ENCODE data around the gene PDAP1. TPM values are rescaled to one million over a fixed set of nuclear protein-coding genes. Genes with fewer than 3 reads are reported as not detected.

Gene PDAP1
- total and polyA plus RNA-seq, 9 of the 15 experiments (the other 6 are each of a cell fraction or from before 2014, with no cell fraction given) = 10.2 to 315 (median 129) TPM

- TF ChIP-seq, protein P1, sequence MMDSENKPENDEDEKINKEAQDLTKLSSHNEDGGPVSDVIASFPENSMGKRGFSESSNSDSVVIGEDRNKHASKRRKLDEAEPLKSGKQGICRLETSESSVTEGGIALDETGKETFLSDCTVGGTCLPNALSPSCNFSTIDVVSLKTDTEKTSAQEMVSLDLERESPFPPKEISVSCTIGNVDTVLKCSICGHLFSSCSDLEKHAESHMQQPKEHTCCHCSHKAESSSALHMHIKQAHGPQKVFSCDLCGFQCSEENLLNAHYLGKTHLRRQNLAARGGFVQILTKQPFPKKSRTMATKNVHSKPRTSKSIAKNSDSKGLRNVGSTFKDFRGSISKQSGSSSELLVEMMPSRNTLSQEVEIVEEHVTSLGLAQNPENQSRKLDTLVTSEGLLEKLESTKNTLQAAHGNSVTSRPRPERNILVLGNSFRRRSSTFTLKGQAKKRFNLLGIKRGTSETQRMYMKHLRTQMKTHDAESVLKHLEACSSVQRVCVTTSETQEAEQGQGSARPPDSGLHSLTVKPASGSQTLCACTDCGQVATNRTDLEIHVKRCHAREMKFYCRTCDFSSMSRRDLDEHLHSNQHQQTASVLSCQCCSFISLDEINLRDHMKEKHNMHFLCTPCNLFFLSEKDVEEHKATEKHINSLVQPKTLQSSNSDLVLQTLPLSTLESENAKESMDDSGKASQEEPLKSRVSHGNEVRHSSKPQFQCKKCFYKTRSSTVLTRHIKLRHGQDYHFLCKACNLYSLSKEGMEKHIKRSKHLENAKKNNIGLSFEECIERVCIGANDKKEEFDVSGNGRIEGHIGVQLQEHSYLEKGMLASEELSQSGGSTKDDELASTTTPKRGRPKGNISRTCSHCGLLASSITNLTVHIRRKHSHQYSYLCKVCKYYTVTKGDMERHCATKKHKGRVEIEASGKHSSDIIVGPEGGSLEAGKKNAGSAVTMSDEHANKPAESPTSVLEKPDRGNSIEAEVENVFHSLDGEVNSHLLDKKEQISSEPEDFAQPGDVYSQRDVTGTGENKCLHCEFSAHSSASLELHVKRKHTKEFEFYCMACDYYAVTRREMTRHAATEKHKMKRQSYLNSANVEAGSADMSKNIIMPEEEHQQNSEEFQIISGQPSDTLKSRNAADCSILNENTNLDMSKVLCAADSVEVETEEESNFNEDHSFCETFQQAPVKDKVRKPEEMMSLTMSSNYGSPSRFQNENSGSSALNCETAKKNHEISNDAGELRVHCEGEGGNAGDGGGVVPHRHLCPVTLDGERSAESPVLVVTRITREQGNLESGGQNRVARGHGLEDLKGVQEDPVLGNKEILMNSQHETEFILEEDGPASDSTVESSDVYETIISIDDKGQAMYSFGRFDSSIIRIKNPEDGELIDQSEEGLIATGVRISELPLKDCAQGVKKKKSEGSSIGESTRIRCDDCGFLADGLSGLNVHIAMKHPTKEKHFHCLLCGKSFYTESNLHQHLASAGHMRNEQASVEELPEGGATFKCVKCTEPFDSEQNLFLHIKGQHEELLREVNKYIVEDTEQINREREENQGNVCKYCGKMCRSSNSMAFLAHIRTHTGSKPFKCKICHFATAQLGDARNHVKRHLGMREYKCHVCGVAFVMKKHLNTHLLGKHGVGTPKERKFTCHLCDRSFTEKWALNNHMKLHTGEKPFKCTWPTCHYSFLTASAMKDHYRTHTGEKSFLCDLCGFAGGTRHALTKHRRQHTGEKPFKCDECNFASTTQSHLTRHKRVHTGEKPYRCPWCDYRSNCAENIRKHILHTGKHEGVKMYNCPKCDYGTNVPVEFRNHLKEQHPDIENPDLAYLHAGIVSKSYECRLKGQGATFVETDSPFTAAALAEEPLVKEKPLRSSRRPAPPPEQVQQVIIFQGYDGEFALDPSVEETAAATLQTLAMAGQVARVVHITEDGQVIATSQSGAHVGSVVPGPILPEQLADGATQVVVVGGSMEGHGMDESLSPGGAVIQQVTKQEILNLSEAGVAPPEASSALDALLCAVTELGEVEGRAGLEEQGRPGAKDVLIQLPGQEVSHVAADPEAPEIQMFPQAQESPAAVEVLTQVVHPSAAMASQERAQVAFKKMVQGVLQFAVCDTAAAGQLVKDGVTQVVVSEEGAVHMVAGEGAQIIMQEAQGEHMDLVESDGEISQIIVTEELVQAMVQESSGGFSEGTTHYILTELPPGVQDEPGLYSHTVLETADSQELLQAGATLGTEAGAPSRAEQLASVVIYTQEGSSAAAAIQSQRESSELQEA (IDR thresholded peaks at IDR 0.05; ENCODE audit: low read depth) = no peak
- TF ChIP-seq POLR2A (conservative IDR thresholded peaks at IDR 0.05) = peak; percentile 30; the same call in 1 of the 2 replicates
- TF ChIP-seq ZNF584 (CRISPR knock-in tag; IDR thresholded peaks at IDR 0.05; ENCODE audit: low read depth) = no peak
- no peak for TF ChIP-seq MXI1 (IDR thresholded peaks at IDR 0.05; ENCODE audit: low read depth, low read length)
- no peak for TF ChIP-seq KLF10 (CRISPR knock-in tag; IDR thresholded peaks at IDR 0.05)
- no peak for TF ChIP-seq ZNF79 (CRISPR knock-in tag; IDR thresholded peaks at IDR 0.05; ENCODE audit: low read depth)
- TF ChIP-seq GTF2A2 (tag; IDR thresholded peaks at IDR 0.05) = no peak
- no peak for TF ChIP-seq SFPQ (IDR thresholded peaks at IDR 0.05; ENCODE audit: low read depth, low read length)
- no peak for TF ChIP-seq PML (IDR thresholded peaks at IDR 0.05; ENCODE audit: low read length)
- no peak for TF ChIP-seq ATF3 (IDR thresholded peaks at IDR 0.05)
- TF ChIP-seq ATF3 (CRISPR knock-in tag; conservative IDR thresholded peaks at IDR 0.05) = no peak
- TF ChIP-seq POLR2AphosphoS5 (IDR thresholded peaks at IDR 0.05; ENCODE audit: control insufficient read depth, insufficient read depth, low read depth, low read length) = peak; percentile 4; the same call in 1 of the 2 replicates
- TF ChIP-seq HNRNPUL1 (IDR thresholded peaks at IDR 0.05; ENCODE audit: low read length) = 0 out of 2 replicates have a peak, but pooled peaks have one; percentile 27
- TF ChIP-seq ZNF121 (CRISPR knock-in tag; conservative IDR thresholded peaks at IDR 0.05) = no peak
- no peak for TF ChIP-seq MCM5 (IDR thresholded peaks at IDR 0.05; ENCODE audit: low read depth)
- no peak for TF ChIP-seq RBM39 (optimal IDR thresholded peaks at IDR 0.05; ENCODE audit: low read depth, low read length)
- TF ChIP-seq EP400 (IDR thresholded peaks at IDR 0.05) = no peak
- TF ChIP-seq IFI16 (CRISPR knock-in tag; IDR thresholded peaks at IDR 0.05) = no peak
These were observed 14.8 kb downstream of the PDAP1 start (continued) for GRCh38 chr7:99393355-99394187.

Data from K562 (cell line).